ENCODE measurements around the gene MCHR1.
"Not testable (repeated sequence)": the region's sequence is repeated elsewhere in the genome, so short reads cannot be mapped to it uniquely, and the experiment has no call there.

Gene MCHR1

GRCh38 chr22:40656651-40657050 lies 22.6 kb upstream of the MCHR1 start:
- not testable (repeated sequence) for DNase-seq (ENCODE audit: low spot score)

- no peak for DNase-seq (ENCODE audit: low spot score)
These were observed 20.1 kb upstream of the MCHR1 start for GRCh38 chr22:40659166-40659565.

- DNase-seq (ENCODE audit: low spot score), result no peak
These were observed 18.6 kb upstream of the MCHR1 start for GRCh38 chr22:40660730-40661129.

GRCh38 chr22:40661671-40662070 lies 17.6 kb upstream of the MCHR1 start:
- DNase-seq (ENCODE audit: low spot score), result no peak

GRCh38 chr22:40665312-40665711 lies 14.0 kb upstream of the MCHR1 start:
- DNase-seq (ENCODE audit: low spot score), result no peak

GRCh38 chr22:40666151-40666848 lies 13.0 kb upstream of the MCHR1 start:
- DNase-seq (ENCODE audit: low spot score), result no peak

GRCh38 chr22:40668611-40669411 lies 10.5 kb upstream of the MCHR1 start:
- no peak for DNase-seq (ENCODE audit: low spot score)

- no peak for DNase-seq (ENCODE audit: low spot score)
These were observed 9.2 kb upstream of the MCHR1 start for GRCh38 chr22:40670058-40670457.

- no peak for DNase-seq (ENCODE audit: low spot score)
These were observed 7.9 kb upstream of the MCHR1 start for GRCh38 chr22:40671369-40671768.

GRCh38 chr22:40671796-40672360 lies 7.4 kb upstream of the MCHR1 start:
- no peak for DNase-seq (ENCODE audit: low spot score)

- DNase-seq (ENCODE audit: low spot score), result no peak
These were observed 6.3 kb upstream of the MCHR1 start for GRCh38 chr22:40673017-40673416.

- DNase-seq (ENCODE audit: low spot score), result no peak
These were observed 5.0 kb upstream of the MCHR1 start for GRCh38 chr22:40674274-40674673.

GRCh38 chr22:40676166-40676565 lies 3.1 kb upstream of the MCHR1 start:
- DNase-seq (ENCODE audit: low spot score), result not testable (repeated sequence)

- DNase-seq (ENCODE audit: low spot score), result no peak
These were observed 2.6 kb upstream of the MCHR1 start for GRCh38 chr22:40676644-40677043.

- no peak for DNase-seq (ENCODE audit: low spot score)
These were observed 613 bp upstream of the MCHR1 start for GRCh38 chr22:40678493-40679248.

- no peak for DNase-seq (ENCODE audit: low spot score)
These were observed 907 bp downstream of the MCHR1 start for GRCh38 chr22:40679964-40680818.

GRCh38 chr22:40680819-40681183 lies 1.5 kb downstream of the MCHR1 start:
- no peak for DNase-seq (ENCODE audit: low spot score)

- no peak for DNase-seq (ENCODE audit: low spot score)
These were observed 2.2 kb downstream of the MCHR1 start for GRCh38 chr22:40681451-40681850.

- DNase-seq (ENCODE audit: low spot score), result no peak
These were observed 5.4 kb downstream of the MCHR1 start for GRCh38 chr22:40684728-40685127.

GRCh38 chr22:40685406-40685805 lies 6.1 kb downstream of the MCHR1 start:
- no peak for DNase-seq (ENCODE audit: low spot score)

- DNase-seq (ENCODE audit: low spot score), result no peak
These were observed 8.4 kb downstream of the MCHR1 start for GRCh38 chr22:40687706-40688105.

- DNase-seq (ENCODE audit: low spot score), result no peak
These were observed 11.1 kb downstream of the MCHR1 start for GRCh38 chr22:40690370-40690769.

Data from HuH-7 (cell line).